Omental fat pad (tissue), 4 donors: ENCODE results near the gene SPAG16. TPM values are rescaled to one million over a fixed set of nuclear protein-coding genes. Genes with fewer than 3 reads are reported as not detected.

Source experiments
- ATAC-seq: fragments of 150-250 bp; one replicate; pipeline ENCODE4 v1.9.1; 2016; ENCODE audit warnings: mild to moderate bottlenecking, moderate library complexity; ENCODE audit not compliant: low FRiP score
- DNase-seq: peaks from one replicate; pipeline ENCODE4 v3.0.0-alpha.2; 2019; ENCODE audit warnings: low spot score
- CTCF ChIP-seq, 3 donors: fragments of 450-650 bp; IDR thresholded peaks; one replicate each; pipeline ENCODE4 v1.5.1; 2016 to 2017; ENCODE audit warnings: antibody characterized with exemption in 3 of 3, mild to moderate bottlenecking in 3 of 3, moderate library complexity in 2 of 3
- total RNA-seq, 4 donors: library from RNA; depleted of rRNA; stranded (reverse); fragments of >200 nt; gene quantifications; one replicate each; pipeline ENCODE4 v1.1.0, GENCODE V29; 2016

The SPAG16 gene
- total RNA-seq, 4 donors from 2014 or later: 11.1 to 29.5 (median 13.3) TPM

- DNase-seq: no peak
- TF ChIP-seq CTCF (IDR thresholded peaks at IDR 0.05): no peak
- no peak for ATAC-seq
Observed at GRCh38 chr2:214075456-214075855, 791.2 kb downstream of the SPAG16 start.

DNA sequence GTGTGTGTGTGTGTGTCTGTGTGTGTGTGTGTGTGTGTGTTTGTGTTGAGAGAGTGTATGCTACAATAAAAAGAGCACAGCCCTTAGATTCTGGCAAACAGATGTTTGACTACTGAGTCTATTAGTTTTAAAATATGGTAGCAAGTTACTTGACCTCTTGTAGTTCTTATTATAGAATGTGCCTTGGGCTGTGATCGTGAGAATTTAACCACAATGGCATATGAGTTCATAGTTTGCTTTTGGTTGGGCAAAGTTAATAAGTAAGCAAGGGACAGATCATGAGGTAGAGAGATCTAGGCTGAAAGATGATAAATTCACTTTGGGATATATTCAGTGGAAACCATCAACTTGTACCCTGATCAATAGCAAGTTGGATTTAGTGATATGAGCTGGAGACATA lies 792.3 kb downstream of the SPAG16 start:
- TF ChIP-seq CTCF (IDR thresholded peaks at IDR 0.05): no peak
- ATAC-seq: no peak
- no peak for DNase-seq

- no peak for TF ChIP-seq CTCF (IDR thresholded peaks at IDR 0.05)
- ATAC-seq: no peak
- DNase-seq: no peak
Observed at GRCh38 chr2:214077727-214078126, 793.5 kb downstream of the SPAG16 start.

DNA sequence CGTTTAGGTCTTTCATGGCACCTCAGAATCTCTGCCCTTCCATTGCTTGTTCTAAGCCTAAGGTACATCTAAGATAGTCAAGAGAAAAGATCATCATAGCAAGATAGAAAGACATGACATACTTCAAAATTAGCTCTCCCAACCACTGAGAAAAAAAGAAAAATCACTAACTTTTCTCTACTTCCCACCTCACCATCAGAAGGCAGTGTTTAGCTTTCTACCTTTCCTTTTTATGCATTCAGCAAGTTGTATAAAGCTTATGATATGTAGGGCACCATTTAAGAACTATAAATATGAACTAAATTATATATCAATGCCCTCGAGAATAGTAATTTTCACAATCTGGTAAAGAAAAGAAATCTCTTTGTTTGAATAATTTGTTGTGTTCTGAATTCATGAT lies 794.8 kb downstream of the SPAG16 start:
- no peak for TF ChIP-seq CTCF (IDR thresholded peaks at IDR 0.05)
- ATAC-seq (no peak), DNase-seq (no peak)

GRCh38 chr2:214088536-214088935 lies 804.3 kb downstream of the SPAG16 start:
- ATAC-seq: no peak
- no peak for TF ChIP-seq CTCF (IDR thresholded peaks at IDR 0.05)

DNA sequence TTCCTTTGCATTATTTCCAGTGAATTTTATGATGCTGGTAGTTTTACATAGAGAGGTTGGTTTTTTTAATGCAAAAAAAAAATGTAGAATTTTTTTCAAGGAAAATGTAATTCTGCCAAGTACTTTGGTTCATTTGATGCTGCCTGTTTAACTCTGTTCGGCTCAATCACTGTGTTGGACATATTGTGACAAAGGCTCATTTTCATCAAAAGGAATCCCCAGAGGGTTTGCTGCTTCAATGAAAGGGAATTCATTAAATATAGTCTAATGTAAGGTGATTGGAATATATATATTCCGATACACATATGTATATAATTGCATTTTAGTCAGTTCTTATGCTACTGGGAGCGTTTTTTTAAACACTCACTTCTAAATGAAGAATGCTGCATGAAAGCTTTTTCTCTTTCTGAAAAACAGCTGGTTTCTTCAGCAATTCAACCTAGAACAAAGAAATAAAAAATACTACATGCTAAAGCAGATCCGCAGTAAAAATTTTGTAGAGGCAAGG lies 812.0 kb downstream of the SPAG16 start:
- no peak for TF ChIP-seq CTCF (IDR thresholded peaks at IDR 0.05)
- DNase-seq (no peak), ATAC-seq (no peak)

More at GRCh38 chr2:214088536-214088935, 804.3 kb downstream of the SPAG16 start:
- DNase-seq: no peak

GRCh38 chr2:214098811-214099210 lies 814.5 kb downstream of the SPAG16 start:
- TF ChIP-seq CTCF (IDR thresholded peaks at IDR 0.05): no peak

More at GRCh38 chr2:214098811-214099210, 814.5 kb downstream of the SPAG16 start:
- DNase-seq (no peak), ATAC-seq (no peak)
